H1 (cell line): ENCODE data around the gene LEMD1. TPM values are rescaled to one million over a fixed set of nuclear protein-coding genes. Genes with fewer than 3 reads are reported as not detected.

Experiments used
- CTCF ChIA-PET: fragments of 300-600 bp; sonication (Branson Sonifier 250); formaldehyde crosslinking; loops from one replicate; lab custom pipeline; 2021; ENCODE audit not compliant: partially characterized antibody; lab: Charles Lee
- POLR2A ChIA-PET: fragments of 300-600 bp; sonication (Branson Sonifier 250); formaldehyde crosslinking; loops from one replicate; lab custom pipeline; 2021; ENCODE audit warnings: inconsistent platforms; ENCODE audit not compliant: partially characterized antibody; lab: Charles Lee
- DNase-seq, 2 experiments: peaks; one replicate each; pipeline versions ENCODE4 v3.0.0 to v3.0.0-alpha.2; 2010 to 2022; ENCODE audit warnings: low spot score in 2 of 2, low read depth in 1 of 2, mixed read lengths in 1 of 2
- FAIRE-seq: peaks from 2 replicates; lab custom pipeline; 2011; peaks lifted over from hg19 to GRCh38; lab: Jason Lieb, UNC
- H2AFZ ChIP-seq: 2 replicates; pipeline ENCODE4 v1.8.1; 2012; ENCODE audit warnings: low read length, inconsistent platforms
- H2AK5ac ChIP-seq: 2 replicates; pipeline ENCODE4 v1.6.1; 2013; ENCODE audit warnings: low read depth, low read length
- H2BK120ac ChIP-seq: replicated peaks from 2 replicates; pipeline ENCODE3; 2013; ENCODE audit warnings: low read depth, low read length, inconsistent platforms
- H2BK12ac ChIP-seq: 2 replicates; pipeline ENCODE4 v1.6.1; 2013; ENCODE audit warnings: low read depth, low read length
- H2BK15ac ChIP-seq: 2 replicates; pipeline ENCODE4 v1.6.1; 2013; ENCODE audit warnings: low read length
- H2BK20ac ChIP-seq: 2 replicates; pipeline ENCODE4 v1.6.1; 2013; ENCODE audit warnings: low read length
- H2BK5ac ChIP-seq: 2 replicates; pipeline ENCODE4 v1.6.1; 2013; ENCODE audit warnings: low read depth, low read length
- H3K14ac ChIP-seq: 2 replicates; pipeline ENCODE4 v1.6.1; 2013; ENCODE audit warnings: inconsistent platforms; ENCODE audit not compliant: insufficient read length
- H3K18ac ChIP-seq: 2 replicates; pipeline ENCODE4 v1.6.1; 2013; ENCODE audit warnings: low read length; ENCODE audit errors: extremely low read depth
- H3K23ac ChIP-seq: 2 replicates; pipeline ENCODE4 v1.6.1; 2013; ENCODE audit warnings: inconsistent platforms; ENCODE audit not compliant: insufficient read length
- H3K23me2 ChIP-seq: 2 replicates; pipeline ENCODE4 v1.6.1; 2013; ENCODE audit warnings: low read depth, low read length
- H3K27ac ChIP-seq: 2 replicates; pipeline ENCODE4 v1.6.1; 2011; ENCODE audit warnings: low read depth, low read length, inconsistent platforms
- H3K27me3 ChIP-seq, 4 experiments: replicated peaks in 1 of 4; 1 replicate in 1 of 4; 2 replicates in 3 of 4; pipeline versions ENCODE4 v1.6.1 to v1.8.1; 2011 to 2013; ENCODE audit warnings: low read length in 3 of 4, mild to moderate bottlenecking in 3 of 4, inconsistent platforms in 2 of 4, mixed read lengths in 2 of 4, moderate library complexity in 1 of 4; ENCODE audit not compliant: control insufficient read depth in 3 of 4, insufficient read depth in 3 of 4; ENCODE audit errors: extremely low read depth in 1 of 4
- H3K36me3 ChIP-seq, 4 experiments: 2 replicates each; pipeline versions ENCODE4 v1.6.1 to v1.8.1; 2011 to 2013; ENCODE audit warnings: mild to moderate bottlenecking in 4 of 4, low read length in 3 of 4, moderate library complexity in 2 of 4, control low read depth in 1 of 4, inconsistent platforms in 1 of 4; ENCODE audit not compliant: insufficient read depth in 4 of 4, control insufficient read depth in 2 of 4
- H3K4ac ChIP-seq: replicated peaks from 2 replicates; pipeline ENCODE3; 2013; ENCODE audit warnings: low read length, low read depth, mixed read lengths, inconsistent platforms; ENCODE audit not compliant: insufficient read length
- H3K4me1 ChIP-seq, 4 experiments: replicated peaks in 1 of 4; 1 replicate in 1 of 4; 2 replicates in 3 of 4; pipeline versions ENCODE4 v1.6.1 to v1.8.1; 2011 to 2013; ENCODE audit warnings: low read length in 3 of 4, inconsistent platforms in 2 of 4, mixed read lengths in 1 of 4; ENCODE audit not compliant: insufficient read depth in 4 of 4, control insufficient read depth in 3 of 4
- H3K4me2 ChIP-seq, 2 experiments: 2 replicates each; pipeline versions ENCODE4 v1.6.1 to v1.8.1; 2011 to 2013; ENCODE audit warnings: low read depth in 2 of 2, low read length in 2 of 2, control low read depth in 1 of 2, inconsistent platforms in 1 of 2, mild to moderate bottlenecking in 1 of 2; ENCODE audit not compliant: insufficient read depth in 1 of 2
- H3K4me3 ChIP-seq, 4 experiments: fragments of 200-600, 300-600 bp in 1 of 4; sonication (generic), shearing (Covaris generic), sonication (Bioruptor Twin) in 1 of 4; 2 replicates each; pipeline versions ENCODE4 v1.5.1 to v1.8.1; 2011 to 2016; ENCODE audit warnings: low read length in 4 of 4, low read depth in 3 of 4, control low read depth in 2 of 4, inconsistent platforms in 2 of 4, mild to moderate bottlenecking in 2 of 4, mixed read lengths in 1 of 4, moderate library complexity in 1 of 4; ENCODE audit not compliant: insufficient read depth in 2 of 4; ENCODE audit errors: extremely low read depth in 1 of 4
- H3K56ac ChIP-seq: replicated peaks from 2 replicates; pipeline ENCODE3; 2013; ENCODE audit warnings: low read depth, mild to moderate bottlenecking, mixed read lengths, low read length, inconsistent platforms; ENCODE audit not compliant: insufficient read length
- H3K79me1 ChIP-seq: 2 replicates; pipeline ENCODE4 v1.6.1; 2013; ENCODE audit warnings: low read depth, low read length, control low read depth
- H3K79me2 ChIP-seq, 2 experiments: 2 replicates each; pipeline versions ENCODE4 v1.6.1 to v1.8.1; 2012 to 2013; ENCODE audit warnings: low read length in 2 of 2, mild to moderate bottlenecking in 2 of 2, inconsistent platforms in 1 of 2; ENCODE audit not compliant: insufficient read depth in 2 of 2, control insufficient read depth in 1 of 2
- H3K9ac ChIP-seq, 4 experiments: replicated peaks in 1 of 4; 1 replicate in 1 of 4; 2 replicates in 3 of 4; pipeline versions ENCODE4 v1.6.1 to v1.8.1; 2011 to 2013; ENCODE audit warnings: low read depth in 3 of 4, low read length in 3 of 4, control low read depth in 2 of 4, mild to moderate bottlenecking in 2 of 4, moderate library complexity in 2 of 4, inconsistent platforms in 1 of 4; ENCODE audit errors: extremely low read depth in 1 of 4
- H3K9me3 ChIP-seq, 2 experiments: 2 replicates each; pipeline versions ENCODE4 v1.6.1 to v1.8.1; 2012 to 2013; ENCODE audit warnings: mild to moderate bottlenecking in 2 of 2, moderate library complexity in 2 of 2, control low read depth in 1 of 2, inconsistent platforms in 1 of 2, low read depth in 1 of 2, low read length in 1 of 2, mixed read lengths in 1 of 2; ENCODE audit not compliant: insufficient read depth in 2 of 2
- H4K20me1 ChIP-seq, 2 experiments: replicated peaks in 1 of 2; 2 replicates each; pipeline versions ENCODE3 to v1.8.1; 2011 to 2013; ENCODE audit warnings: inconsistent platforms in 2 of 2, low read length in 2 of 2, mild to moderate bottlenecking in 1 of 2; ENCODE audit not compliant: insufficient read depth in 2 of 2, control insufficient read depth in 1 of 2
- H4K5ac ChIP-seq: 2 replicates; pipeline ENCODE4 v1.6.1; 2013; ENCODE audit warnings: low read length, low read depth, mixed read lengths, inconsistent platforms; ENCODE audit not compliant: insufficient read length
- H4K8ac ChIP-seq: 2 replicates; pipeline ENCODE4 v1.8.0; 2013; ENCODE audit warnings: mild to moderate bottlenecking, moderate library complexity, low read length, inconsistent platforms; ENCODE audit not compliant: insufficient read depth; ENCODE audit errors: extremely low read depth
- H4K91ac ChIP-seq: replicated peaks from 2 replicates; pipeline ENCODE3; 2013; ENCODE audit warnings: low read length, mixed read lengths, inconsistent platforms; ENCODE audit not compliant: insufficient read length
- CHD1 ChIP-seq: IDR thresholded peaks from 2 replicates; pipeline ENCODE4 v1.6.1; 2012; ENCODE audit warnings: low read depth, low read length, improper control_type of control experiment
- HDAC6 ChIP-seq: IDR thresholded peaks from one replicate; pipeline ENCODE4 v1.7.1; 2012; ENCODE audit warnings: low read depth, mild to moderate bottlenecking, inconsistent platforms, low read length, moderate library complexity
- WGBS, 2 experiments: shearing (Covaris generic) in 1 of 2; methylation state at CpG; one replicate each; pipeline versions ENCODE4 v1.1.6 to v1.1.7; 2013 to 2015; ENCODE audit warnings: low lambda C conversion rate in 2 of 2, mixed read lengths in 2 of 2, inconsistent platforms in 1 of 2, low coverage in 1 of 2, missing lambda C conversion rate in 1 of 2; ENCODE audit not compliant: insufficient replicate concordance in 2 of 2, insufficient coverage in 1 of 2, insufficient read length in 1 of 2; ENCODE audit errors: extremely low coverage in 1 of 2, missing lambda C conversion rate in 1 of 2; 5-methylcytosine and 5-hydroxymethylcytosine counted together
- polyA plus RNA-seq, 7 experiments: library from polyadenylated mRNA; depleted of rRNA in 3 of 7; stranded (reverse) in 5 of 7; unstranded in 2 of 7; fragments of >200 nt in 5 of 7; fragments of 200-250 nt in 2 of 7; gene quantifications; 1 replicate in 5 of 7; 2 replicates in 1 of 7; 4 replicates in 1 of 7; pipeline versions ENCODE4 v1.2.1 to v1.2.3, GENCODE V29; 2011 to 2013; ENCODE audit warnings: missing spikeins in 2 of 7, mixed read lengths in 2 of 7
- total RNA-seq: library from RNA; stranded (reverse); fragmentation: NEBNext Ultra II Directional; extraction: Animal tissue kit (Norgen Biotek cat#: 25700); gene quantifications from 2 replicates; pipeline ENCODE4 v1.2.1, GENCODE V29; 2021

LEMD1 gene
- total and polyA plus RNA-seq, 2 of the 8 experiments (the other 6 are each of a cell fraction or from before 2014, with no cell fraction given), result 10.0 to 10.5 TPM

DNA sequence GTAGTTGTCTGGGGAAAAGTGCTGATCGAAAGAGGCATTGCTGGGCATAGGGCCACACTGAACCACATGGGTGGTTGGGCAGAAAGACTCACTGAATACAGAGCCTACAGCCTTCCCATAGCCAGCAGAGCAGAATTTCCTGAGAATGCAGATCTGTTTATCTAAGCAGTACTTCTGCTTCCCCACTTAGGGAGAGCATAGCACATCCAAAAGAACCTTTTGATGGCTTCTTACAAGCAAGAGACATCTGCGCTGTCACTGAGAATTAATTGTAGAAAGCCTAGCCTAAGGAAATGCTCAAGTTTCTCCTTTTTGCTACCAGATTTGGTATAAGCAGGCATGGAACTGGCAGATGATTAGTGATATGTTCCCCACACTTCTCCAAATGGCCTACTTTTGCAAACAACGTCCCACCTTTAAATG lies 52.1 kb downstream of the LEMD1 start:
- H3K4me1 ChIP-seq, result peaks cover 3 to 20% (median 17%) of the 10 kb centered on the region in 4 experiments; a peak in 4 of 7 replicates
- H3K14ac ChIP-seq, result no peak overlapping the region
- no peak overlapping the region for H2BK120ac ChIP-seq
- H3K9ac ChIP-seq, result no peak overlapping the region
- H2AFZ ChIP-seq, result 0 out of 2 replicates have a peak overlapping the region, but pooled peaks have one; percentile 35
- H3K23ac ChIP-seq, result no peak overlapping the region
- no peaks in the 10 kb centered on the region for H3K9me3 ChIP-seq
- H3K36me3 ChIP-seq, result no peaks in the 10 kb centered on the region
- H4K8ac ChIP-seq, result no peak overlapping the region
- no peaks in the 10 kb centered on the region for H3K23me2 ChIP-seq
- H2BK5ac ChIP-seq, result no peak overlapping the region
- CTCF ChIA-PET, result interaction anchor here (1.1 to 14.6 kb wide), 2 partner anchors 14 to 34 kb away, joined by 4 to 207 read pairs; partner anchors contain the start of gene KLHDC8A
- H4K91ac ChIP-seq, result no peak overlapping the region
- no peaks in the 10 kb centered on the region for H3K79me1 ChIP-seq
- peak overlapping the region; percentile 16; the same call in 1 of the 2 replicates for H2BK15ac ChIP-seq
- TF ChIP-seq CHD1 (no peak), HDAC6 (no peak)
- TF ChIP-seq, all 59 proteins: peak for 0
- FAIRE-seq, result no peak
- no peak overlapping the region for H3K4me2 ChIP-seq
- no peaks in the 10 kb centered on the region for H4K20me1 ChIP-seq
- no peak for DNase-seq
- POLR2A ChIA-PET, result interaction anchor here (1.0 kb wide), 1 partner anchor 71 kb away, joined by 3 read pairs; no protein-coding TSS in a partner anchor
- H3K27ac ChIP-seq, result no peak overlapping the region
- H3K27me3 ChIP-seq, result 0 out of 7 replicates have a peak, but pooled peaks cover 0 to 2% (median 0%) of the 10 kb centered on the region in 4 experiments
- WGBS, 2 experiments, result 85% methylated on average over 3 of the region's 3 CpGs; no CpG with 5 or more reads in 1 of the 2 experiments
- no peaks in the 10 kb centered on the region for H3K79me2 ChIP-seq
- no peak overlapping the region for H2BK20ac ChIP-seq
- H3K18ac ChIP-seq, result no peak overlapping the region
- H2BK12ac ChIP-seq, result no peak overlapping the region
- H3K56ac ChIP-seq, result no peak overlapping the region
- no peak overlapping the region for H3K4me3 ChIP-seq
- H4K5ac ChIP-seq, result no peak overlapping the region
- no peak overlapping the region for H2AK5ac ChIP-seq
- H3K4ac ChIP-seq, result no peak overlapping the region
